K562 (cell line): ENCODE results near the gene TMEM117. TPM values are rescaled to one million over a fixed set of nuclear protein-coding genes. Genes with fewer than 3 reads are reported as not detected.

Experiments
- RBM14 ChIP-seq: fragments of 200-400 bp; formaldehyde crosslinking; IDR thresholded peaks from 2 replicates; pipeline ENCODE4 v1.6.1; 2018; ENCODE audit warnings: low read depth, mild to moderate bottlenecking, low read length, moderate library complexity, borderline replicate concordance; ENCODE audit not compliant: insufficient read depth
- REST ChIP-seq, 2 experiments: fragments of 450-650 bp; formaldehyde crosslinking in 1 of 2; IDR thresholded peaks; 2 replicates each; pipeline versions ENCODE4 v1.4.0 to v1.6.1; 2014 to 2020; ENCODE audit warnings: mild to moderate bottlenecking in 2 of 2, borderline replicate concordance in 1 of 2, low read depth in 1 of 2
- ZNF12 ChIP-seq: sonication (generic); formaldehyde crosslinking; IDR thresholded peaks from 2 replicates; pipeline ENCODE4 v1.4.0; 2020; ENCODE audit warnings: mild to moderate bottlenecking, missing genetic modification reagents
- ZNF212 ChIP-seq: fragments of 450-650 bp; formaldehyde crosslinking; IDR thresholded peaks from 2 replicates; pipeline ENCODE4 v1.4.0; 2020; ENCODE audit warnings: mild to moderate bottlenecking
- polyA plus RNA-seq, 8 experiments: library from polyadenylated mRNA; depleted of rRNA in 4 of 8; stranded (reverse) in 5 of 8; unstranded in 3 of 8; fragments of >200 nt; fragmentation: Nextera tagmentation in 2 of 8; fragmentation: Illumina TruSeq in 1 of 8; extraction: Ambion mirVana in 2 of 8; extraction: Trizol in 1 of 8; gene quantifications; 2 replicates each; pipeline versions ENCODE4 v1.2.1 to v1.2.3, GENCODE V29; 2011 to 2014; ENCODE audit warnings: inconsistent platforms in 1 of 8, missing spikeins in 1 of 8
- total RNA-seq, 7 experiments: library from RNA; depleted of rRNA in 6 of 7; stranded (reverse); fragments of >200 nt in 6 of 7; fragmentation: Illumina TruSeq in 2 of 7; extraction: Trizol in 2 of 7; gene quantifications; 2 replicates each; pipeline versions ENCODE4 v1.2.1 to v1.2.3, GENCODE V29; 2011 to 2021; ENCODE audit warnings: low replicate concordance in 1 of 7

The TMEM117 gene
- total and polyA plus RNA-seq, 9 of the 15 experiments (the other 6 are each of a cell fraction or from before 2014, with no cell fraction given): 0.31 to 2.8 (median 1.0) TPM

GRCh38 chr12:43861840-43862150 is 25.9 kb downstream of the TMEM117 start (continued):
- TF ChIP-seq REST (IDR thresholded peaks at IDR 0.05; ENCODE audit: borderline replicate concordance) (no peak), REST (CRISPR knock-in tag; IDR thresholded peaks at IDR 0.05; ENCODE audit: low read depth) (no peak), RBM14 (no peak), ZNF212 (CRISPR knock-in tag) (no peak), ZNF12 (no peak)
